ENCODE results near the gene KRTAP12-2.

DNA sequence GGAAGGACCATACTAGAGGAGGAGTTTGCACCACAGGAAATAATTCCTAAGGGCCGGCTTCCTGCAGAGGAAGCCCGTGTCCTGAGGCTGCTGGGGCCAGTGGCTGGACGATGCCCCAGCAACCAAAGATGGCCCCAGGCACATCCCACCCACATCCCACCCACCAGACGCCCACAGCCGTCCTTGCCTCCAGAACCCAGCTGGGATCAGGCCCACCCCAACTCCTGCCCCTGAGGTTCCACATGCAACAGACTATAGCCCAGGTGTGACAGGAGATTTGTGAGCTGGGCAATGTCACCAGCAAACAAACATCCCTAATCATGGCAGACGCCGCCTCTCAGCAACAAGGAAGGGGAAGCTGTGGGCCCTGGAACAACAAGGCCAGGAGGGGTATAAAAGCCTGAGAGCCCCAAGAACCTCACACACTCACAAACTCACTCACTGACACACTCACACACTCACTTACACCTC lies 40.0 kb downstream of the KRTAP12-2 start, which contains the start of gene KRTAP10-9:
- TF ChIP-seq TAF1 (conservative IDR thresholded peaks at IDR 0.05), result no peak
- TF ChIP-seq, protein P1, sequence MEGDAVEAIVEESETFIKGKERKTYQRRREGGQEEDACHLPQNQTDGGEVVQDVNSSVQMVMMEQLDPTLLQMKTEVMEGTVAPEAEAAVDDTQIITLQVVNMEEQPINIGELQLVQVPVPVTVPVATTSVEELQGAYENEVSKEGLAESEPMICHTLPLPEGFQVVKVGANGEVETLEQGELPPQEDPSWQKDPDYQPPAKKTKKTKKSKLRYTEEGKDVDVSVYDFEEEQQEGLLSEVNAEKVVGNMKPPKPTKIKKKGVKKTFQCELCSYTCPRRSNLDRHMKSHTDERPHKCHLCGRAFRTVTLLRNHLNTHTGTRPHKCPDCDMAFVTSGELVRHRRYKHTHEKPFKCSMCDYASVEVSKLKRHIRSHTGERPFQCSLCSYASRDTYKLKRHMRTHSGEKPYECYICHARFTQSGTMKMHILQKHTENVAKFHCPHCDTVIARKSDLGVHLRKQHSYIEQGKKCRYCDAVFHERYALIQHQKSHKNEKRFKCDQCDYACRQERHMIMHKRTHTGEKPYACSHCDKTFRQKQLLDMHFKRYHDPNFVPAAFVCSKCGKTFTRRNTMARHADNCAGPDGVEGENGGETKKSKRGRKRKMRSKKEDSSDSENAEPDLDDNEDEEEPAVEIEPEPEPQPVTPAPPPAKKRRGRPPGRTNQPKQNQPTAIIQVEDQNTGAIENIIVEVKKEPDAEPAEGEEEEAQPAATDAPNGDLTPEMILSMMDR (IDR thresholded peaks at IDR 0.05; ENCODE audit: low read depth, low read length, missing input control), result no peak
- TF ChIP-seq RAD21 (IDR thresholded peaks at IDR 0.05), result no peak
- TF ChIP-seq EGR1 (IDR thresholded peaks at IDR 0.05; ENCODE audit: low read depth in 2 of 2), result no peak
- no peak for TF ChIP-seq YY1 (IDR thresholded peaks at IDR 0.05)
- TF ChIP-seq FOXA1 (IDR thresholded peaks at IDR 0.05), result no peak
- TF ChIP-seq, protein P2, sequence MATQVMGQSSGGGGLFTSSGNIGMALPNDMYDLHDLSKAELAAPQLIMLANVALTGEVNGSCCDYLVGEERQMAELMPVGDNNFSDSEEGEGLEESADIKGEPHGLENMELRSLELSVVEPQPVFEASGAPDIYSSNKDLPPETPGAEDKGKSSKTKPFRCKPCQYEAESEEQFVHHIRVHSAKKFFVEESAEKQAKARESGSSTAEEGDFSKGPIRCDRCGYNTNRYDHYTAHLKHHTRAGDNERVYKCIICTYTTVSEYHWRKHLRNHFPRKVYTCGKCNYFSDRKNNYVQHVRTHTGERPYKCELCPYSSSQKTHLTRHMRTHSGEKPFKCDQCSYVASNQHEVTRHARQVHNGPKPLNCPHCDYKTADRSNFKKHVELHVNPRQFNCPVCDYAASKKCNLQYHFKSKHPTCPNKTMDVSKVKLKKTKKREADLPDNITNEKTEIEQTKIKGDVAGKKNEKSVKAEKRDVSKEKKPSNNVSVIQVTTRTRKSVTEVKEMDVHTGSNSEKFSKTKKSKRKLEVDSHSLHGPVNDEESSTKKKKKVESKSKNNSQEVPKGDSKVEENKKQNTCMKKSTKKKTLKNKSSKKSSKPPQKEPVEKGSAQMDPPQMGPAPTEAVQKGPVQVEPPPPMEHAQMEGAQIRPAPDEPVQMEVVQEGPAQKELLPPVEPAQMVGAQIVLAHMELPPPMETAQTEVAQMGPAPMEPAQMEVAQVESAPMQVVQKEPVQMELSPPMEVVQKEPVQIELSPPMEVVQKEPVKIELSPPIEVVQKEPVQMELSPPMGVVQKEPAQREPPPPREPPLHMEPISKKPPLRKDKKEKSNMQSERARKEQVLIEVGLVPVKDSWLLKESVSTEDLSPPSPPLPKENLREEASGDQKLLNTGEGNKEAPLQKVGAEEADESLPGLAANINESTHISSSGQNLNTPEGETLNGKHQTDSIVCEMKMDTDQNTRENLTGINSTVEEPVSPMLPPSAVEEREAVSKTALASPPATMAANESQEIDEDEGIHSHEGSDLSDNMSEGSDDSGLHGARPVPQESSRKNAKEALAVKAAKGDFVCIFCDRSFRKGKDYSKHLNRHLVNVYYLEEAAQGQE (IDR thresholded peaks at IDR 0.05), result no peak
- no peak for TF ChIP-seq GABPA (IDR thresholded peaks at IDR 0.05 in 1 of 2, conservative IDR thresholded peaks at IDR 0.05 in 1 of 2)
- TF ChIP-seq NR2F2 (IDR thresholded peaks at IDR 0.05), result no peak
- TF ChIP-seq, protein P3, sequence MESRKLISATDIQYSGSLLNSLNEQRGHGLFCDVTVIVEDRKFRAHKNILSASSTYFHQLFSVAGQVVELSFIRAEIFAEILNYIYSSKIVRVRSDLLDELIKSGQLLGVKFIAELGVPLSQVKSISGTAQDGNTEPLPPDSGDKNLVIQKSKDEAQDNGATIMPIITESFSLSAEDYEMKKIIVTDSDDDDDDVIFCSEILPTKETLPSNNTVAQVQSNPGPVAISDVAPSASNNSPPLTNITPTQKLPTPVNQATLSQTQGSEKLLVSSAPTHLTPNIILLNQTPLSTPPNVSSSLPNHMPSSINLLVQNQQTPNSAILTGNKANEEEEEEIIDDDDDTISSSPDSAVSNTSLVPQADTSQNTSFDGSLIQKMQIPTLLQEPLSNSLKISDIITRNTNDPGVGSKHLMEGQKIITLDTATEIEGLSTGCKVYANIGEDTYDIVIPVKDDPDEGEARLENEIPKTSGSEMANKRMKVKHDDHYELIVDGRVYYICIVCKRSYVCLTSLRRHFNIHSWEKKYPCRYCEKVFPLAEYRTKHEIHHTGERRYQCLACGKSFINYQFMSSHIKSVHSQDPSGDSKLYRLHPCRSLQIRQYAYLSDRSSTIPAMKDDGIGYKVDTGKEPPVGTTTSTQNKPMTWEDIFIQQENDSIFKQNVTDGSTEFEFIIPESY (IDR thresholded peaks at IDR 0.05), result no peak
- TF ChIP-seq RXRA (IDR thresholded peaks at IDR 0.05), result no peak

Data from liver (tissue), 3 donors.